Stimulated activated CD4-positive, alpha-beta T cell treated with anti-CD3 and anti-CD28 coated beads, Interleukin-1b, Interleukin-23, amount 100 ng/mL, for 4 hours (primary cell): ENCODE data around the gene HCRTR2.
"Not testable (repeated sequence)": the region's sequence is repeated elsewhere in the genome, so short reads cannot be mapped to it uniquely, and the experiment has no call there.

Experiments
- DNase-seq, 2 donors: peaks; one replicate each; pipeline ENCODE4 v3.0.0-alpha.2; 2020; ENCODE audit warnings: low read depth in 2 of 2

HCRTR2 gene

GRCh38 chr6:55174211-55175026 lies at the start of gene HCRTR2:
TSS of gene HCRTR2 (plus strand) at chr6:55174515. CDS start at chr6:55174588, 73 bp downstream.
- no peak for DNase-seq

DNA sequence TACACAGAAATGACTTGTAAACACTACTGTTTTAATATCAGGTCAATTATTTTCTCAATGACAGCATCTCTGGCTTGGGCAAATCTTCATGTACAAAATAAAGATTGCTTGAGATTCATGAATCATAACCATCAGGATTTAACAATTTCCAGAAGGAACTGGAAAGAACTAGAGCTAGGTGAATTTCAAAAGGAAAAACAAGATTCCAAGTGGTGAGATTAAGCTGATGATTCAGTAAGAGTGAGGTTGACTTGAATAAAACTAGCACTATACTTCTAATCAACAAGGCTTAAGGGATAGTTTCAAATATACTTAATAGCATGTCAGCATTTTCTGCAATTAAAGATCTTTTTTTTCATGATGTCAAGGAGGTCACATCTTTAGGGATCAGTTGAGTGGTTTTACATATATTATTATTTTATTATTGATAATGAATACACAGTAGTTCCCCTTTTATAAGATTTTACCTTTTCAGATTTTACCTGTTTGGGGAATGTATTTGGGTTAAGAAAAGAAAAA lies 43.5 kb upstream of the HCRTR2 start:
- no peak for DNase-seq

GRCh38 chr6:55131616-55132015 lies 42.7 kb upstream of the HCRTR2 start:
- DNase-seq, result no peak

DNA sequence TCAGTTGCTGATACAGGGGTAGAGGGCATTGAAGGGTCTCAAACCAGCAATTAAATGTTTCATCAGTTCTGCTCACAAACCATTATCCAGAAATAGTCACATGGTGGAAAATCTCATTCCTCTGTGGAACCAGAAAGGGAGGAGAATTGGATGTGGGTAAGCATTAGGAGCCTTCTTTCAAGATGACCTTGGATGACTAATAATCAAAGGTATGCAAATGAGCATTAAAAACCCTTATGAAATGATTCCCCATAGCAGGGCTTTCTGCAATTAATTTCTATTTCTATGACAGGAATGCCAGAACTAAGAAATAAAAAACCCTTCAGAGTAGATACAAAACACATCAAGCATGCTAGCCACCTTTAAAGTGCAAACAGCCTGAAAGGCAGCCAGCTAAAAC lies 37.4 kb upstream of the HCRTR2 start:
- DNase-seq, result no peak

- no peak for DNase-seq
These were observed 36.2 kb upstream of the HCRTR2 start for GRCh38 chr6:55137929-55138693.

DNA sequence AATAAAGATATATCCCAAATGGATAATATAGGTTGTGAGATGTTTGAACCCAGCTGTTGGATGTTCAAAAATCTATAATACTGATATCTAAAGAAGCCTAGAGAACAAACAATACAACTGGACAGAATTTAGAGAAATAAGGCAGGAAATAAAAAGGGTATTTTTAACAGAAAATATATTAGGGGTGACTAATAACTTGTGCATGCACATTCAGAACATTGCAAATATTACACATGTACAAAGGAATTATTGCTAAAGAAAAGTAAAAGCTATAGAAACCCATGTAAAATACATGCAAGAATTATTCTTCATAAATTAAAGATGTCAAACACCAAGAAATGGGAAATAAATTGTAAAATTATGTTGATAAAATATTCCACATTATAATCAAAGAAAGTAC lies 32.7 kb upstream of the HCRTR2 start:
- no peak for DNase-seq

- DNase-seq, result no peak
These were observed 31.7 kb upstream of the HCRTR2 start for GRCh38 chr6:55142610-55143009.

DNA sequence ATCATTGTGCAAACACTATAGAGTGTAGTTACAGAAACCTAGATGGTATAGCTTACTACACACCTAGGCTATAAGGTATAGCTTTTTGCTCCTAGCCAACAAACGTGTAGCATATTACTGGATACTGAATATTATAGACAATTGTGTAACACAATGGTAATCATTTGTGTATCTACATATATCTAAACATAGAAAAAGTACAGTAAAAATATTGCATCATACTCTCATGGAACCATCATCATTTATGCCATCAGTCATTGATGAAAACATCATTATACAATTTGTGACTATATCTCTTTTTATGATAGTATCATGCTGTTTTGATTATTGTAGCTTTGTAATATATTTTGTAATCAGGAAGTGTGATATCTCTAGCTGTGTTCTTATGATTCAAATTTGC lies 21.0 kb upstream of the HCRTR2 start:
- DNase-seq, result no peak

GRCh38 chr6:55158784-55159183 lies 15.5 kb upstream of the HCRTR2 start:
- not testable (repeated sequence) for DNase-seq

DNA sequence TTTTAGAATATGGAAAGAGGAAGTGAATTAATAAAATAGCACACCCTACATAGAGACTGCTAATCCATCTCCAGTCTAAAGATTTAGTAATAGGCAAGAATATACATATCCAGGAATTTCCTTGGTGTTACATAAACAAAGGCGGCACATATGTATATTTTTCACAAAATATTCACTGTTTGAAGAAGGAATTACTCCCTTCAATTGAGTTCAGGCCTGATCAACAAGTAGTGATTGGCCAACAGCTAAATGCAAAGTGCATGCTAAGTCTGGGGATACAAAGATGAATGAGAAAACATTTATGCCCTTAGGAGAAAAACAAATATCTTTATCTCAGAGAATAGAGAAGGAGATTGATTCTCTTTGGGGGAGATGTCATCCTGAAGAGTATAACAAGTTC lies 6.5 kb upstream of the HCRTR2 start:
- no peak for DNase-seq

- DNase-seq, result no peak
These were observed 1.0 kb downstream of the HCRTR2 start for GRCh38 chr6:55175078-55176049.

DNA sequence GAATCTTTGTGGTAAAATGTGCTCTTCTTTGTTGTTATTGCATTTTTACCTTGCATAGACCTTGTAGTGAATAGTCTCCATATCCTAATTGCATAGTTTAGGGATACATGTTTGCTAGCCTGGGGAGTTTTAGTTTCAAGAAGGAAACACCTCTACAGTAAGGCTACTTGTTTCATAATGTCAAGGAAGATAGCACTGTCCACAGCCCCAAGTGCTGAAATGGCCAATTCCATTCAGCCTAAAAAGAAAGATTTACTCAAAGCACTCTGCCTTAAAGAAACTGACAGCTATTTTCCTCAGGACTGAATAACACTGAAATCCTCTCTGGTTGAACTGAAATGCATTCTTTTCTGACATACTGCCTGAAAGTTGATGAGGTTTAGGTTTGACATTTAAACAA lies 2.6 kb downstream of the HCRTR2 start:
- DNase-seq, result no peak

- no peak for DNase-seq
These were observed 5.9 kb downstream of the HCRTR2 start for GRCh38 chr6:55180258-55180657.

DNA sequence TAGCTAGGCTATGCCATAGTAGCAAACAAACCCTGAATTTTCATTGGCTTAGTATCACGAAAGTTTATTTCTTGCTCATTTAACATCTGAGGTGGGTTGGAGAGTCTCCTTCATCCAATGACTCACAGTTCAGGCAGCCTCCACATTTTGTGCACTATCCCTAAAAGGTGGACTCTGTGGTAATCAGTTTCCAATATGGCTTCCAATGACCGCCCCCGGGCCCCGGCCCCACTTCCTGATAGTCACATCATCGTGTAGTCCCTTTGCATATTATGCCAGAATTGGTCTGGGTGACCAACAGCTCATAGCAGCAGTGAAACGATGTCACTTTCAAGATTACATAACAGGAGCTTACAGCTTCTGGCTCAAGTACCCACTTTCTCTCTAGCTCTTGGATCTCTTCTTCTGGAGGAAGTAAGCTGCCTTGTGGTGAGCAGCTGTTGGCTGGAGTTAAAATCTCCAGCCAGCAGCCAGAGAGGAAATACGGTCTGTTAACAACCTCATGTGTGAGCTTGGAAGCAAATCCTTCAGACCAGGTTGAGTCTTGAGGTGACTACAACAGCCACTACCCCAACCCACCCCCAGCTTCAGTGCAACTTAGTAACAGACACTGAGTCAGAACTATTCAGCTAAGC lies 7.8 kb downstream of the HCRTR2 start:
- DNase-seq, result no peak

DNA sequence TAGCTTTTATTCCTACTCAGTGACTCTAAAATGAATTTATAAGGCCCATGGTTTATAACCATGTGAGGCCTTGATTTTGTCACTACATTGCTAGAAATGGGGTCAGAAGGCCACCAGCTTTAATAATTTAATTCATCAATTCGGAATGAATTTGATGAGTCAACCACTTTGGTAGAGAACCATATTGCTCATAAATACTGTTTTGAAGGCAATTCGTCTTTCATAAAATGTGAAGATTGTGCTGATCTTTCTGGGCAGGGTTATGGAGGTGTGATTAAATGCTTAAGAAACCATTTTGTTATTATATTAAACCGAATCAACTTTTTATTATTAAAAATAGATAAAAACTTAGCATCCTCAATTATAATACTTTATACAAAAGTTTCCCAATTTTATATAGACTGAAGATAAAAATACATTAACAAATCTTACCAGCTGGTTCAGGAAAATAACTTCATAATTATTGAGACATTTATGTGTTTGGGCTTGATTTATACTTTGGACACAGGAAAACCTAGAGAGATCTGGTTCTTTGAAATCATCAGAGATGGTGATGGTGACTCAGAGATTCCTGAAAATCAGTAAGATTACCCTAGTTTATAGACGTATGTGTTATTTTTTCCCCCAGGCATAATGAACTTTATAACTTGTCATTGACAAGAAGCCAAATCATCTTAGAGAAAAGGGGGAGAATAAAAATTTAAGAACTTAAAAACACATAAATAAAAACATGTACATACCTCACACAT lies 10.6 kb downstream of the HCRTR2 start:
- DNase-seq, result no peak

DNA sequence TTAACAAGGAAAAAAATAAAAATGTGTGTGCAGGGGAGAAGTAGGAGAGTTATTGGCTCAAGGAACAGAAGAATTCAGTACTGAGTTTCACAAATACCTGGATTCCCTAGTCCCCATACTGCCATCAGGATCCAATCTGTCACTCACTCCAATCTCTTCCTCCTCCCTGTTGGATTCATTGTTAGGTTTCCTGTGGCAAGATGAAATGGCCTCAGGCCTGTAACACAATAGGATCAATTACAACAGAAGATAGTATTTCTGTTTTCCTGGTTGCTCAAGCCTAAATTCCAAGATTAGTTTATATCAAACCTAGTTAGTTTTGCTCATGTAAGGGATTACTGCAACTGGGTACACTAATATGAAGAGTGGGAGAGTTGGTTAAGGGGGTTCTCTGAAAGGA lies 24.4 kb downstream of the HCRTR2 start:
- no peak for DNase-seq

DNA sequence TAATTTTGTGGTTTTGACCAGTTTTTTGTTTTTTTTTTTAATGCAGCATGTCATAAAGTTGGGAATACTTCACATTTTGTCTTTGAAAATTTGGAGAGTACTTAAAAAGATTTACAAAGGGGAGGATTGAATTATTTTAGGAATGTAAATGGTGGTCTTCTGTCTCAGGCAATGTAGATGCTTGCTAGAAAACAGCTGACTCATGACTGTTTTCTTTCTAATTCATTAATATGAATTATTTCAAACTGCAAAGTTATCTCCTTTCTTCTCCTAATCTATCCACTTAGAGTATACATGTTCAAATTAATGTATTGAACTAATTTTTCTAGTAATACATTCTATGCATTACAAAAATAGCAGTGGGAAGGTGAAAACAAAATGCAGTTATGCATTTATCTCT lies 24.9 kb downstream of the HCRTR2 start:
- DNase-seq, result no peak

DNA sequence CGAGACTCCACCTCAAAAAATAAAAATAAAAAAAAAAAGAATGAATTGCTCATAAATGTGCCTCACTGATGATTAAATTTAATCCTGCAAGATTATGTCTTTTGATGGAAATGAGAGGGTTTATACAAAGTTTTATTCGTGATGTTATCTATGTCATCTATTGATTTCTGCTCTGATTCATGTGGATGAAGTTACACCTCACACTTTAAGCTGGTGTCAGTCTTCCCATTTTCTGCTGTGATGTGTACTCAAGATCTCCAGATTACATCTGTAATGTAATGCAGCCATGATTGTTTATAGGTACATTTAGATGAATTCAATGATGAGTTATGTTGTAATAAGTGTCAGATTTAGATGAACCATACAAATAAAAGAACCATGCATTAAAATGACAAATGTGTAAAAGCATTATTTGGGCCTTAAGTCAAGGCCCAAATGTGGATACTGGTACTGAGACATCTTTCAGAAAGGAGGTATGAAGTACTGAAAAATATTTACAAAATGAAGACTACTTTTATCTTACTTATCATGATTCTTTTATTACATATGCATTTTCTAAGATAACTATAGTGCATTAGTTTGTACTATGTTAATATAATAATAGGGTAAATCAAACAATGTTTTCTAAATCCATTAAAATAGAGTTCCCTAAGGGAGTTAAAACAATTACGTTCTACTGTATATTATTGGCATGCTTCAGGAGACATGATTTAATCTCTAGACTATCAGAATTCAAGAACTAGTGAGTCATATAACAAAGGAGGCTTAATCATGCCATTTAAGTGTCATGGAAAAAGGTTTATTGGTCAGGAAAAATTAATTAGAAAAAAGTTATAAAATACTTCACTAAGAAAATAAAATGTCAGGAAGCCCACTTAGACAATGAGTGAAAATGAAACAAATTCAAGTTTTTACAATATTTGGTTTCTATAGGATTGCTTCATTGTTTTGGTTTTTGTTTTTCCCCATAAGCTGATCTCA lies 34.5 kb downstream of the HCRTR2 start:
- no peak for DNase-seq

DNA sequence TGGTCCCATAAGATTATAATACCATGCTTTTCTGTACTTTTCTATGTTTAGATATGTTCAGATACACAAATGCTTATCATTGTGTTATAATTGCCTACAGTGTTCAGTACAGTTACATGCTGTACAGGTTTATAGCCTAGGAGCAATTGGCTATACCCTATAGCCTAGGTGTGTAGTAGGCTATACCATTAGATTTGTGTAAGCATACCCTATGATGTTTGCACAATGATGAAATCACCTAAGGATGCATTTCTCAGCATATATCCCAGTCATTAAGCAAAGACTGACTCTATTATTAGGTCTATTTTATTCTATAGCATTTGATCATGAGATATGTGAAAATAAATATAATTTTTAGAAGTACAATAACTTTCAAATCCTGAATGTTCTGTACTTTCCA lies 36.6 kb downstream of the HCRTR2 start:
- DNase-seq, result no peak
